Mucosa of descending colon (tissue), 3 donors: Measurements from ENCODE around the gene MYO9B. TPM values are rescaled to one million over a fixed set of nuclear protein-coding genes. Genes with fewer than 3 reads are reported as not detected.

Source experiments
- ATAC-seq: fragments of 200-7000 bp; cut with Tn5 transposase; one replicate; pipeline ENCODE4 v1.9.1; 2020; ENCODE audit warnings: mild to moderate bottlenecking, moderate library complexity
- DNase-seq, 3 donors: peaks; one replicate each; pipeline ENCODE4 v3.0.0-alpha.2; 2020
- H3K36me3 ChIP-seq: fragments of 200-600 bp; one replicate; pipeline ENCODE4 v1.8.0; 2021; ENCODE audit warnings: low read depth, mild to moderate bottlenecking
- H3K4me1 ChIP-seq: fragments of 200-600 bp; one replicate; pipeline ENCODE4 v1.8.0; 2021; ENCODE audit warnings: low read depth, mild to moderate bottlenecking
- H3K4me3 ChIP-seq: fragments of 200-600 bp; one replicate; pipeline ENCODE4 v1.8.0; 2021; ENCODE audit warnings: mild to moderate bottlenecking
- H3K9me3 ChIP-seq: fragments of 200-600 bp; one replicate; pipeline ENCODE4 v1.8.0; 2021; ENCODE audit warnings: mild to moderate bottlenecking
- CTCF ChIP-seq: fragments of 200-600 bp; IDR thresholded peaks from one replicate; pipeline ENCODE4 v1.8.0; 2022; ENCODE audit warnings: antibody characterized with exemption, mild to moderate bottlenecking
- intact Hi-C, 2 donors: fragments of 100-400 bp; cut with DNase I in 1 of 2; cut with micrococcal nuclease in 1 of 2; formaldehyde crosslinking; loops; one replicate each; pipeline versions ENCODE4 v1.11.0 to v1.11.1; 2022; cut with DNase I, micrococcal nuclease
- total RNA-seq, 3 donors: library from RNA; stranded (reverse); fragmentation: NEBNext Ultra II Directional in 2 of 3; extraction: Animal tissue kit (Norgen Biotek cat#: 25700) in 2 of 3; gene quantifications; one replicate each; pipeline versions ENCODE4 v1.2.1 to v1.2.4, GENCODE V29; 2021 to 2023
- donor health status: DM: no; HTN: no; CAD: no; lungs with moderate emphysema.
- donor health status: DM: no; HTN: no; CAD: no.
- donor health status: DM: no; HTN: yes; CAD: no.

The MYO9B gene
- total RNA-seq, 3 donors from 2014 or later = 73.7 to 91.8 (median 90.8) TPM

GRCh38 chr19:17226002-17226933, 150.7 kb downstream of the MYO9B start, which contains the start of gene OCEL1:
Gene OCEL1, plus strand, starts transcription at chr19:17226226. Its CDS starts 22 bp downstream, at chr19:17226248.
- no peak for TF ChIP-seq CTCF
- intact Hi-C loops = no loop called here
- peaks cover 6% of the 10 kb centered on the region for H3K4me1 ChIP-seq
- peak; percentile 95 for ATAC-seq
- peak; percentile 97 to 99 (median 99) for DNase-seq
- no peaks in the 10 kb centered on the region for H3K36me3 ChIP-seq
- no peaks in the 10 kb centered on the region for H3K9me3 ChIP-seq
- H3K4me3 ChIP-seq = peak within 1 kb of the TSS; percentile 30

GRCh38 chr19:17227798-17228367, 152.3 kb downstream of the MYO9B start:
- peaks cover 6% of the 10 kb centered on the region for H3K4me1 ChIP-seq
- ATAC-seq (no peak), DNase-seq (no peak)
- intact Hi-C loops = no loop called here
- TF ChIP-seq CTCF = no peak
- no peaks in the 10 kb centered on the region for H3K9me3 ChIP-seq
- peaks cover 11% of the 10 kb centered on the region for H3K36me3 ChIP-seq
- no peak overlapping the region for H3K4me3 ChIP-seq

GRCh38 chr19:17229890-17230289, 154.3 kb downstream of the MYO9B start:
- no peak for ATAC-seq
- no peak for TF ChIP-seq CTCF
- Histone ChIP-seq H3K36me3 (peaks cover 11% of the 10 kb centered on the region), H3K4me1 (peaks cover 8% of the 10 kb centered on the region), H3K4me3 (no peak overlapping the region), H3K9me3 (no peaks in the 10 kb centered on the region)
- no peak for DNase-seq
- intact Hi-C loops = no loop called here

GRCh38 chr19:17232258-17232657, 156.7 kb downstream of the MYO9B start:
- intact Hi-C loops = no loop called here
- ATAC-seq (no peak), DNase-seq (no peak)
- TF ChIP-seq CTCF = no peak
- Histone ChIP-seq H3K36me3 (peaks cover 11% of the 10 kb centered on the region), H3K4me3 (no peak overlapping the region), H3K4me1 (peaks cover 19% of the 10 kb centered on the region), H3K9me3 (no peaks in the 10 kb centered on the region)

GRCh38 chr19:17234911-17235299, 159.3 kb downstream of the MYO9B start:
- DNase-seq = peak; percentile 79 to 84 (median 80)
- Histone ChIP-seq H3K4me1 (peaks cover 29% of the 10 kb centered on the region), H3K4me3 (no peak overlapping the region), H3K36me3 (peaks cover 11% of the 10 kb centered on the region), H3K9me3 (no peaks in the 10 kb centered on the region)
- ATAC-seq = peak; percentile 76
- intact Hi-C loops = no loop called here
- no peak for TF ChIP-seq CTCF
